Measurements from ENCODE around the gene SUGT1. TPM values are rescaled to one million over a fixed set of nuclear protein-coding genes. Genes with fewer than 3 reads are reported as not detected.

The SUGT1 gene
- total and polyA plus RNA-seq, 2 donors (not counting 3 experiments of a cell fraction or from before 2014, with no cell fraction given), result 21.7 to 78.8 TPM

GRCh38 chr13:52701728-52702465 lies 49.3 kb downstream of the SUGT1 start:
- dilution Hi-C loops (cut with MboI; ENCODE audit: extremely low pct_ligation_motif_present, low sequenced_read_pairs), result no loop called here
- H3K4me2 ChIP-seq (ENCODE audit: insufficient read depth, low read length), result peak overlapping the region; percentile 74
- no peak overlapping the region for H3K9ac ChIP-seq (replicated peaks; ENCODE audit: extremely low read depth, insufficient read depth, low read length)
- FAIRE-seq (no peak), DNase-seq (ENCODE audit: low read depth, low spot score) (peak; percentile 45)
- no peak overlapping the region for H3K4me3 ChIP-seq (replicated peaks in 1 of 3; ENCODE audit: insufficient read depth in 1 of 3, low read depth in 1 of 3, low read length in 3 of 3)
- H3K79me2 ChIP-seq (ENCODE audit: control insufficient read depth, insufficient read depth, low read length), result no peaks in the 10 kb centered on the region
- no peaks in the 10 kb centered on the region for H3K27me3 ChIP-seq (ENCODE audit: control insufficient read depth in 2 of 2, insufficient read depth in 2 of 2, low read length in 2 of 2)
- no peaks in the 10 kb centered on the region for H3K9me1 ChIP-seq (replicated peaks; ENCODE audit: control insufficient read depth, extremely low read depth, insufficient read depth, low read length)
- peak overlapping the region; percentile 21 for H3K27ac ChIP-seq (ENCODE audit: insufficient read depth, low read depth, low read length)
- no peaks in the 10 kb centered on the region for H4K20me1 ChIP-seq (replicated peaks; ENCODE audit: control insufficient read depth, extremely low read depth, insufficient read depth, low read length)
- peaks cover 0 to 4% of the 10 kb centered on the region in 2 experiments for H3K36me3 ChIP-seq (ENCODE audit: control insufficient read depth in 2 of 2, extremely low read depth in 1 of 2, insufficient read depth in 2 of 2, low read length in 2 of 2)
- no TSS peak for BruUV-seq (replicated peaks)
- CTCF ChIA-PET, result interaction anchor here (1.0 to 2.4 kb wide), 8 partner anchors 10 to 266 kb away, joined by 3 to 7 read pairs (median 4); partner anchors contain the start of gene SUGT1
- intact Hi-C loops (cut with micrococcal nuclease), result loop anchor here (5.0 kb wide), 1 partner anchor 35 kb away; the partner anchor contains the start of gene CNMD
- POLR2A ChIA-PET, result interaction anchor here (0.5 kb wide), 1 partner anchor 1847 kb away, joined by 5 read pairs; no protein-coding TSS in a partner anchor
- no peak for TF ChIP-seq MAX (IDR thresholded peaks at IDR 0.05; ENCODE audit: insufficient read depth, insufficient read length)
- TF ChIP-seq POLR2A (IDR thresholded peaks at IDR 0.05; ENCODE audit: low read depth, low read length), result no peak
- no peak for TF ChIP-seq GATA2 (IDR thresholded peaks at IDR 0.05; ENCODE audit: insufficient read depth, insufficient read length, low read depth, low read length)
- no peak for TF ChIP-seq MYC (IDR thresholded peaks at IDR 0.05; ENCODE audit: low read depth, low read length)
- TF ChIP-seq FOS (IDR thresholded peaks at IDR 0.05; ENCODE audit: borderline replicate concordance, insufficient read depth, low read length), result no peak
- TF ChIP-seq JUN (IDR thresholded peaks at IDR 0.05; ENCODE audit: borderline replicate concordance, insufficient read depth, insufficient read length, low read depth), result no peak
- TF ChIP-seq EZH2 (IDR thresholded peaks at IDR 0.05; ENCODE audit: borderline replicate concordance, low read depth, low read length, severe bottlenecking), result no peak
- no peak for TF ChIP-seq POLR2AphosphoS5 (IDR thresholded peaks at IDR 0.05; ENCODE audit: insufficient read depth, low read depth, low read length)
- TF ChIP-seq CTCF (IDR thresholded peaks at IDR 0.05; ENCODE audit: extremely low read depth in 1 of 2, insufficient read depth in 1 of 2, low read depth in 1 of 2, low read length in 2 of 2), result no peak
- peaks cover 13% of the 10 kb centered on the region for H3K4me1 ChIP-seq (ENCODE audit: control insufficient read depth, extremely low read depth, insufficient read depth, low read length)
- H2AFZ ChIP-seq (ENCODE audit: low read depth, low read length), result no peak overlapping the region
- no peaks in the 10 kb centered on the region for H3K9me3 ChIP-seq (replicated peaks; ENCODE audit: control insufficient read depth, insufficient read depth, low read length)

Data from endothelial cell of umbilical vein (primary cell).